ENCODE measurements around the gene TCAP.

The TCAP gene, protein sequence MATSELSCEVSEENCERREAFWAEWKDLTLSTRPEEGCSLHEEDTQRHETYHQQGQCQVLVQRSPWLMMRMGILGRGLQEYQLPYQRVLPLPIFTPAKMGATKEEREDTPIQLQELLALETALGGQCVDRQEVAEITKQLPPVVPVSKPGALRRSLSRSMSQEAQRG

DNA sequence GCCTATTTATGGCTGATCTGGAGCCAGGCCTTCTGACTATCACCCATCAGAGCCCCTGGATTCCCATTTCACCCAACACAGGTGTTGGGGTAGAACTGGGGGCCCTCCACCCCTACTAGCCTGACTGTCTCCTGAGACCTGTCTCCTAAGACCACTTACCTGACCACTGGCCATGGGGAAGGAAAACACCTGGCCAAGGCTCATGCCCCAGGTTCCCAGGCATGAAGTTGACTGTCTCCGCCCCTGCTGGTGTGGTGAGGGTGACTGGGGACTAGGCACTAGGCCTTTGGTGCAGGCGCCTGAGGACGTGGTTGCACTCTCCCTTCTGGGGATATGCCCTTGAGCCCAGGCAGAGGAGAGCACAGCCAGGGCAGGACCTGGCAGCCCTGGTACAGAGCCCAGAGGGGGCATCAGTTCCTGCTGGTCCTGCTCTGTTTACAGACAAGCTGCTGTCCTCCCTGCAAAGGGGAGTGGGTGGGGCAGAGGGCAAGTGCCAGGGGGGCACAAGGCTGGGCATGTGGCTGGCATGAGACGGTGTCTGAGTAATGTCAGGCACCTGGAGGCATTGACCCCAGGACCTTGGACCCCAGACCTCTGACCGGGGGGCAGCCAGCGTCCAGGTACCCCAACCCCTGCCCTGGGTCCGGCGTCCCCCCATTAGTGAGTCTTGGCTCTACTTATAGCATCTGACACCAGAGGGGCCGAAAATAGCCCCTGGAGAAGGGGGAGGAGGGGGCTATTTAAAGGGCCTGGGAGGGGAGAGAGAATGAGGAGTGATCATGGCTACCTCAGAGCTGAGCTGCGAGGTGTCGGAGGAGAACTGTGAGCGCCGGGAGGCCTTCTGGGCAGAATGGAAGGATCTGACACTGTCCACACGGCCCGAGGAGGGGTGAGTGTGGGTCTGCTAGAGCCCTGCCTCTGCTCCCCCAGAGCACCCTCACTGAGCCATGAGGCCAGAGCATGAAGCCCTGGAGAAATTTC, at the start of gene TCAP:
Gene TCAP (plus strand): TSS at position 769 of the 981 bp plus-strand sequence. CDS start 11 bp downstream, at position 780.
- no peak for DNase-seq

DNA sequence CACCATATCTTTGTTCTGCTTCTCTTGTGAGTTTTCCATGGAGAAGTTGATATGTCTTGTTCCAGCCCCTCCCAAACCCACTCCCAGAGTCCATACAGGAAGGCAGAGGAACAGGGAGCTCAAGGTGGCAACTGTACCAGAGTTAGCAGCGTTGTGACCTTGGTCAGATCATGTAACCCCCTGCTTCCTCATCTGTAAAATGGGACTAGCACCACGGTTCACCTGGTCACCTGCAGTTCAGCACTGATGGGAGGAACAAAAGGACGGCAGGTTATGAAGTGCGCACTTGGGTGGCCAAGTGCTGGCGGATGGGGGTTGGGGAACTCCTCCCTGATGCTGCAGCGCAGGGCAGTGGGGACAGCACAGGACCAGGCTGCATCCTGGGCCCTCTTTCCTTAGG, 49.7 kb upstream of the TCAP start:
- DNase-seq, result no peak

DNA sequence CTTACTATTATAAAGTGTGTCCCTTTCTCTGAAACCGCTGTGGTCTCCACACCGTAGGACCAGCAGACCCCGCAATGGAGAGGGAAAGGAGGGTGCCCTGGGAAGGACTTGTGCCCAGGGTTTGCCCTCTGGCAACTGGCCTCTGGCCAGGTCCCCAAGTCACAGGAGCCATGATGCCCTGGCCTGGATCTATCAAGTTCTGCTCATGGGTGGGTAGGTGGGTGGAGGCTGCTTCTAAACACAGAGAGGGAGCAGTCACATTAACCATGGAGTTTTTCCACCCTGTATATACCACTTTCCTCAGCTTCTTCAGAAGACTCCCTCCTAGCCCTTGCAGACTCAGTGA, 48.1 kb upstream of the TCAP start:
- no peak for DNase-seq

DNA sequence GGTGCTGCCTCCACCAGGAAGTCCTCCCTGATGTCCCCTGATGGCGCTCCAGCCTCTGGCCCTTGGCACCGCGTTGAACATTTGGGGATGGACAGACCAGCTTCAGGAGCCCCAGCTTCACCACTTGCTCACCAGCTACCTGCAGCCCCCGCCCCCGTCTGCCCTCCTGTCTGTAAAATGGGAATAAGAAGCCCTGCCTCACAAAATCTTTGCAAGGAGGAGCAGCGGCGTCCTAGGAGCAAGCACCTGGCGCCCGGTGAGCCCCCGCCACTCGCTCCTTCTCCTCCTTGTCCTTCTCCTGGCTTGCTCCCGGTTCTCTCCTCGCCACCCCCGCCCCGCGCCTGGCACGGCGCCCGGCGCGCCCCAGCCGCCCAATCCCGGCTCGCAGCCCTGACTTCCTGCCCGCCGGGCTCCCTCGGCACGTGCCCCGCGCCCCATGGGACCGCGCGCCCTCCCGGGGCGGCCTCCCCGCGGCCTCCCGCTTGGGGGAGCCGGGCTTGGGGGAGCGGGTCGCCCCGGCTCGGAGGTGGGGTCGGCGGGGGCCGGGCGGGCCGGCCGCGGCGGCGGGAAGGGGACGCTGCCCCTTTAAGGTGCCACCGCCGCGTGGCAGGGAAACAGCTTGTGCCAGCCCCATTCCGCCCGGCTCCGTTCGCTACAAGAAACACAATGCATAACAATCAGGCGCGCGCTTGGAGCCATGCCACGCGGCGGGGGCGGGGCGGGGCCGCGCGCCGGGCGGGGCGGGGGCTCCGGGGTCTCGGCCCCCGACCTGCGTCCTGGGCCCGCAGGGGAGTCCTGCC, 47.5 kb upstream of the TCAP start:
- peak; percentile 63 for DNase-seq

DNA sequence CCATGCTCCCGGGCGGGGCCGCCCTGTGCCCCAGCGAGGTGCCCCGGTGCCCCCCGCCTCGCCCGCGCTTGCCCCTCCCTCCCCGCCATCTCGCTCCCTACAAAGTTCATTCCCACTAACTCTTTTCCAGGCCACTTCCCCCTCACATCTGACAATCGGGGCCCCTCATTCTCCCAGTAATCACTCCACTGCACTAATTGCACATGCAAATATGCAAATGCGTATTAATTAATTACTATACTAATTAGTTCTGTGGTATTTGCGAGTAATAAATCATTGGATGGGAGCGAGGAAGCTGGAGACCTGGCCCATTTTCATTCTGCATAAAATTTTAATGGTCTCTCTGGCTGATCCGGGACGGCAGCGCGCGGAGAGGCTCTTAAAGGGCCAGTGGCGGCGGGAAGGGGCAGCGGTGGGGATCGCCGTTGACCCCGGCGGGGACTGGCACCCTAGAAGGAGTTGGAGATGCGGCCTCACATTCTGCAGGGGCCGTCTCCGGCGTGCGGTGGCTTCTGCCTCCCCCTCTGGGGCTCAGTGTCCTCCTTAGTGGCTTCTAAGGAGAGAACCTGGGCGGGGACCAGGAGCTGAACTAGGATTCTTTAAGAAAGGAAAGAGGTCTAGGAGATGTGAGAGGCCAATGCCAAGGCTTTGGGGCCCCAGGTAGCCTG, 46.8 kb upstream of the TCAP start:
- no peak for DNase-seq

DNA sequence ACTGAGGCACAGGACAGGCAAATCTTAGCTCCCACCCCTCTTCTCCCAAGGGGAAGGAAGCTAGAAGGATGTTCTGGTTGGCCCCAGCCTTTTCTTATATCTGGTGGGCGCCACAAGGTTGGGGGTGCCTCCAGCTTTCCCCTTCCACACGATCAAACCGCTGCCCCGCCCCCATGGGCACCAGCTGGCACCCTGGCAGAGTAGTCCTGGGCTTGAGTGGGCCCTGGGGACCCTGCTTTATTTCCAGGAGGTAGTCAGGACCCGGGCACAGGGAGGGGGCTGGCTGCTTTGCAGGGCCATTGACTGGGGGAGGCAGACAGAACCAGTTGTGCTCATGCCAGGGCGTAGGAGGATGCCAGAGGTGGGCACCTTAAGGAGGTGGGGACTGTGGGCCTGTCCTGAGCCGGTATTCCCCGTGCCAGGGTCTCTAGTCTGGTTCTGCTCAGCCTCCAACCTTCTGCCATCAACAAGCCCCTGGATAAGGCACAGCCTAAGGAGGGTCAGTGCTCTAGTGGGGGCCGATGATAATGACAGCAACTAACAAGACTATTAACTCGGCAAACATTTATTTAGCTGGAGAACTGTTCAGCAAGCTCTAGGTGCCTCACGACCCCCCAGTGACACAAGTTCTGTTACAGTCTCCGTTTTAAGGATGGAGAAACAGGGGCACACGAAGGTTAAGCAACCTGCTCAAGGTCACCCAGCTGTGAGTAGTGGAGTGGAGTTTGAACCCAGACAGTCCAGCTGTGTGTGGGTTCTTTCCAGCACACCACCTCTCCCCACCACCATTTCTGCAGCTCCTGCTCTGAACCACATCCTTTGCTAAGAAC, 46.0 kb upstream of the TCAP start:
- no peak for DNase-seq

DNA sequence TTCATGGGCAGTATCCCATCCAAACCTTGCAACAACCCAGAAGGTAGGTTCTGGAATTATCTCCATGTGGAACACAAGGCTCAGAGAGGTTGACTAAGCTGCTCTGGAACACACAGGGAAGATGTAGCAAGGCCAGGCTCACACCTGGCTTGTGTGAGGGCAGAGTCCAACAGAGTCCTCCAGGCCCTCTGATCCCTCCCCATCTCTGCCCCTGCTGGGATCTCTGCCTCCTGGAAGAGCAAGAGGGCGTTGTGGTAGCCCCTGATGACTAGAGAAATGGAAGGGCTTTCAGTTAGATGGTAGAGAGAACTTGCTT, 45.4 kb upstream of the TCAP start:
- no peak for DNase-seq

DNA sequence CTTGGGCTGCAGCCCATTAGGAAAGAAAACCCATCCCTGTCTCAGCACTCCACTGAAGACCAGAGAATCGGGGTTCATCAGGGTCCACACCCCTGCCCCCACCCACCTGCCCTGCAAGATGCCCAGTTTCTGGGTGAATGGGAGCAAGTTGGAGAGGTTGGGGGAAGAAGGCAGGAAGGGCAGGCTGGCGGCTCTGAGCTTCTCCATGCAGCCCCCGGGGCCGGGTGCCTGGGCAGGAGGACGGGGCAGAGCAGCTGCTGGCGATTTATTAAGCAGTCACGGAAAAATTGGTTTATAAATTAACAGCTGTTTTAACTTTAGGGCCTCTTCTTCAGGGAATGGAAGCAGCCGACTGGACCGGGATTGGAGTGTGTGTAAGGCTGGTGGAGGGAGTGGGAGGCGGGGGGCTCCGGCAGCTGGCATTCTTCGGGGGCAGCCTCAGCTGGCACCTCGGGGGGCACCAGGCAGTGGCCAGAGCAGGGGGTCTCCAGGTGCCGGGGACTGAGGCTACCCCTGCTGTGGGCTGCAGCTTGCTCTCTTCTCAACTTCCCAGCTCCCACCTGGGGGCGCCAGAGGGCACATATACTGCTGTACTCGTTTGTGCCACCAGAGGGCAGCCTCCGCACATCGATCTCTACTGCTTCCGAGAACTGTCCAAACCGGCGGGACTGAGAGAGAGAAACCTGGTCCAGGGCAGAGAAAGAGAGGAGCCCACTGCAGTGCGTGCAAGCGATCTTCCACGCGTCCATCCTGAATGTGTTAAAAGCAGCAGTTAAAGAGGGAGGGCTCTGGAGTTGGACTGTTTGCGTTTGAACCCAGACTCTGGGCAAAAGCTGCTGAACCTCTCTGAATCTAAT, 43.4 kb upstream of the TCAP start:
- DNase-seq, result peak; percentile 54

DNA sequence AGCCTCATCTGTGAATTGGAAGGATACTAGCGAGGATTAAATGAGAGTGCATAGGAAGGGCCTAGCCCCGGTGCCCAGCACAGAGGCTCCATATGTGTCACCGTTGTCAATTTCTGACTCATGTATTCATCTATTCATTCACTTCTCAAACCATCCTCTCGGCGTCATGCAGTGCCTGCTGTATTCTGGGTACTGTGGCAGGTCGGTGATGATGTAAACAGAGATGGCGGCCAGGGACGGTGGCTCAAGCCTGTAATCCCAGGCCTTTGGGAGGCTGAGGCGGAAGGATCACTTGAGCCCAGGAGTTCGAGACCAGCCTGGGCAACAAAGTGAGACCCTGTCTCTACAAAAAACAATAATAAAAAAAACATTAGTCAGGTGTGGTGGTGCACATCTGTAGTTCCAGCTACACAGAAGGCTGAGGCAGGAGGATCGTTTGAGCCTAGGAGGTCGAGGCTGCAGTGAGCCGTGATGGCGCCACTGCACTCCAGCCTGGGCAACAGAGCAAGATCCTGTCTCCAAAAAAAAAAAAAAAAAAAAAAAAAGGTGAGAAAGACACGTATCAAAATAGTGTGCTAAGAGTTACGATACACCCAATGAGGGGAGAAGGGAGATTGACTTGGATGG, 42.7 kb upstream of the TCAP start:
- no peak for DNase-seq

DNA sequence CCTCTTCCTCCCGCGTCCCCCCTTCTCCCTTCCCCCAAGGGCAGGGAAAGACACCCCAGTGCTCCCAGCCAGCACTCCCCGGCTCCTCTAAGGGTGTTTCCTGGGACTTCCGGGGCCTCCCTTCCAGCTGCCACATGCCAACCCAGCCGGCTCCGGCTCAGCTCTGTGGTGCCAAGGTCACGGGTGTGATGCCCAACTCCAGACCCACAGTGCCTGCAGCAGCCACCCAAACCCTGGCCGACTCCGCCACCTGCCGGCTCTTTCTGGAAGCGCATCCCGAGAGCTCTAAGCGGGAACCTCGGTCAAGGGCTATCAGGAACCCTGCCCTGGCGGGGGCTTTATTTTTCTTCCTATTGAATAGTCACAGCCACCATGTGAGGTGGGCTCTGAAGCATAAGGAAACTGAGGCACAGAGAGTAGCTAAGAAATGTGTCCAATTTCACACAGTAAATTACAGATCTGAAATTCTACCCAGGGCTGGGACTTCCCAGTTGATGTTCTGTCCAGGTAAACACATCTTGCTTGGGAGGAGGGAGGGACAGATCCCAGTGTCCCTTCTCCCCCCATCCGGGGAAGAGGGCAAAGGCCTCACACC, 41.7 kb upstream of the TCAP start:
- peak; percentile 44 for DNase-seq

DNA sequence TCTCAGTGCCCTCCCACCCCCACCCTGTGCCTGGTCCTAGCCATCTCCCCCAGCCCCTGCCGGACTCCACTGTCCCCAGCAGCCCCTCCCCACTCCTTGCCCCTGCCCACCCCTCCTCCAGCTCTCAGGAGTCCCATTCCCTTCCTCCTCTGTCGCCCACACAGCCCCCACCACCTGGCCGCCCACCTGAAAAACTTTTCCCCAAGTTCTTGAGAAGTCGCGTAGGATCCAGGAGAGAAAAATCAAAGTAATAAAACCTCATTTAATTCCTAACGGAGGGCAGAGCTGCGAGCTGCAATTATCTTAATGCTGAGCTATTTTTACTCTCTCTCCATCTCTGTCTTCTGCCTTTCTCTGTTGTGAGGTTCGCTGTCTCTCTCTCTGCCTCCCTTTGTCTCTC, 40.8 kb upstream of the TCAP start:
- no peak for DNase-seq

DNA sequence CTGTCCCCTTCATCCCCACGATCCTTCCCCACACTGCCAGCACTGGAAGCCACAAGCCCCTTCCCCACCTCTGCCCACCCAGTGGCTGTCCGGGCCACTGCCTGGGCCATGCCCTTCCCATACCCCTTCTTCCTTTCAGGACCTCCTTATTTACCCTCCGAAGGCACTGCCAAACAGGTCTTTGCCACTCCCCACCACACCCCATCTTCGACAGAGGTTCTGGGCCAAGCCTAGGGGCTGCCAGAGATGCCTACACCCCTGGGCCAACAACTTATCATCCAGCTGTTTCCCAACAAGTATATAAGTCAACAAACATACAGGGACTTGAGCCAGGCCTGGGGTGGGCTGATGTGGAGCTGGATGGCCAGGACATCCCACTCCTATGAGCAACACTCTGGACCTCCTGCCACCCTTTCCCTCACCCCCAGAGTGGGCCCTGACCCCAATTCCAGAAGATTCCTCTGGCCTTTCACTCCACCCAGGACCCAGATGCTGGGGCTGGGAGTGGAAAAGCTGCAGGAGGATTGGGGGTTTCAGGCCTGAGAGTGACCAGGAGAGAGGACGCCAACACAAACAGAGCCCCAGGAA, 39.9 kb upstream of the TCAP start:
- DNase-seq, result no peak

DNA sequence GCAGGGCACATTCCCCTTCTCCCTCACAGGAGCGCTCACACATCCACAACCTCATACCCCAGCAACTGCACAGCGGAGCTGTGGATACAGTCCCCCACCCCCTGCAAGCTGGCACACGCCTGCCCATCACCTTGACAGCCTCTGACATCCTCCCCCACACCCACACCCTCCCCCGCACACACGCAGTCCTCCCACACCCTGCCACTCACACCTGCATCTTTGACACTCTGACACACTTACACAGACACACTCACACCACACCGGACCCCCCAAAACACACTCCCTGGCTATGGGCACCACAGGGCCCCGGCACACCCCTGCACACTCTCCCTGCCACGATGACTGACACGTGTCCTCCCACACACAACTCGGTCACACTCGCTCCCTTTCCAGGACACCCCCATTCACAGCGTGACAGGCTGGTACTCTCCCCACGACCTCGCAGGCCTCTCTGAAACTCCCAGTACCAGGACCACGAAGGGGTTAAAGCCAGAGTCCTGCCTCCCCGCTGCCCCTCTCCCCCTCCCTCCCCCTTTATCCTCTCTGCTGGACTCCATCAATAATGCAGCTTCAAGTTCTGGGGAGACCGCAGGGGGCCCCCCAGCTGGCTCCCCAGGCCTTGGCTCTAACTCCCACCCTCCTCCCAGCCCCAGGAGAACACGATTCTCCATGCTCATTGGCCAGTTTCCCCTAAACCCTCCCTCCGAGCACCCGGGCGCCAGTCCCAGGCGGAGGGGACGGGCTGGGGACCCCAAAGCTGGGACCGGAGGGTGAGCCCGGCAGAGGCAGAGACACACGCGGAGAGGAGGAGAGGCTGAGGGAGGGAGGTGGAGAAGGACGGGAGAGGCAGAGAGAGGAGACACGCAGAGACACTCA, 38.7 kb upstream of the TCAP start, which contains the start of gene PPP1R1B:
Gene PPP1R1B (plus strand): TSS at position 782 of the 876 bp plus-strand sequence. CDS start 441 bp downstream, outside the sequence.
- no peak for DNase-seq

DNA sequence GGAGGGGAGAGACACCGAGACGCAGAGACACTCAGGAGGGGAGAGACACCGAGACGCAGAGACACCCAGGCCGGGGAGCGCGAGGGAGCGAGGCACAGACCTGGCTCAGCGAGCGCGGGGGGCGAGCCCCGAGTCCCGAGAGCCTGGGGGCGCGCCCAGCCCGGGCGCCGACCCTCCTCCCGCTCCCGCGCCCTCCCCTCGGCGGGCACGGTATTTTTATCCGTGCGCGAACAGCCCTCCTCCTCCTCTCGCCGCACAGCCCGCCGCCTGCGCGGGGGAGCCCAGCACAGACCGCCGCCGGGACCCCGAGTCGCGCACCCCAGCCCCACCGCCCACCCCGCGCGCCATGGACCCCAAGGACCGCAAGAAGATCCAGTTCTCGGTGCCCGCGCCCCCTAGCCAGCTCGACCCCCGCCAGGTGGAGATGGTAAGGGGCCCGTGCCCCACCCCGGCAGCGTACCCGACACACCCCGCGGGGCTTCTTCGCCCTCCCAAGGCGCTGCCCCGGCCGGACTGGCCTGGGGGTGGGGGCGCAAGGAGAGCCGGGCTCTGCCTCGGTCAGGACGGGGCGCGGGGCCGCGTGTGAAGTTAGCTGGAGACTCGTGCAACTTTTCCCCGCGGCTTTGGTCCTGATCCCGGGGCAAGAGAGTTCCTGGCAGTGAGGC, 38.0 kb upstream of the TCAP start:
- no peak for DNase-seq

DNA sequence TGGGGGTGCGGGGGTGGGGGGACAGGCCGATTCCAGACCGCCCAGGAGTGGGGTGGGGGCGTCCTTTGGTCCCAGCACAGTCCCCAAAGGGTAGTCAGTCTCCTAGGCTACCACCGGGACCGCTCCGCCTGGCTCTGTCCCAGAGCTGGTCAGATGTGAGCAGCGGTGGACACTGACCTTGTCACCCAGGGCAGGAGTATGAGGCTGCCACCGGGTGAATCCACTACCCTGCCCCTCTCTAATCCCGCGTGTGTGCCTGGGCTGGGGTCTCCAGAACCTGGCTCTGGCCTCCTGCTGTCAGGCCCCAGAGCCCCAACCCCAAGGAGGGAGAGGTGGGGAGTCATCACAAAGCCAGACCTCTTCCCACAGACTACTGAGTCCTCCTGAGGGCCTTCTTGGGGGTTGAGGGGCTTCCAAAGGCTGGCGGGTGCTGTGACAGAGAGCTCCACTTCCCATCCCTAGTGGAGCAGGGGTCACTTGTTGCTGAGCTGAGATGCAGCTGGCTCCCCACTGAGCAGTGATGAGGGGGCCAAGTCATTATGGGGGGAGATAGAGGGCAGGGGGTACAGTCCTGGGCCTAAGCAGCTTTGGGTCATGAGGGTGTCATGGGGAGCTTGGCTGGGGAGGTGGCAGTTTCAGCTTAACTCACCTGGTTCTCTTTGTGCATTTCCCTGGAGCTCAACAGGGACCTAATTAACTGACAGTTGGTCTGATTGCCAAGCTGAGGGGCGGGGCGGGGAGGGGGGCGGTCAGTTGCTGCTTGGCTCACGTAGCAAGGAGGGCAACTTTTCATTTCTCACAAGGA, 37.2 kb upstream of the TCAP start:
- DNase-seq, result no peak

DNA sequence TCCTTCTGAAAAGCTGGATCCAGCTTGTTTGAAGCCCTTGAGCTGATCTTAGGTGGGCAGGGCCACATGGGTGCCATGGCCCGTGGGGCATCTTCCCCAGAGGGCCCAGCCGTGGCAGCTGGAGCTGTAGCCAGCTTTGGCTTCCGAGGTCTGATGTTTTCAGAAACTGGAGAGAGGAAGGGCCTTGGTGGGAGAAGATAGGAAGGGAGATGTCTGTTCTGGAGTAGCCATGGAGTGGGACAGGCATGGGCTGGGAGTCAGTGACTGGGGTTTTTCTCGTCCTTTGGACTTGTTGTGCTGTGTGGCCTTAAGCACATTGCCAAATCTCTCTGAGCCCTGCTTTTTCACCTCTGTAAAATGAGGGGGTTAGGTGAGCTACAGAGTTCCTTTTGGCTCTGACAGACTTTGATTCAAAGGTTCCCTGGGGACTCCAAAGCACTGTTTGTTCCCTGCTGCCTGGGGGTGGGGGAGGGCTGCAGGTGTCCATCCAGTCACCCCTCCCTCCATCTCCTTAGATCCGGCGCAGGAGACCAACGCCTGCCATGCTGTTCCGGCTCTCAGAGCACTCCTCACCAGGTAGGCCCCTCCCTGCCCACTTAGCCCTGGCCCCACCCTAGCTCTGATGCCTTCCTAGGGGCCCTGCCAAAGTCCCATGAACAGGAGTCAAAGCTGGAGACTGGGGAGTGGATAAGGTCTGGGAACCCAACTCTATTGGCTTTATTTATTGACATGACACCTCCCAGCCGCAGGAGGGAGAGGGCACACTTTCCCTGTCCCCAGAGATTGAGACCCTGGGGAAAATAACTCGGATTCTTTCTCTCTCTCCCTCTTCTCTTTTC, 36.3 kb upstream of the TCAP start:
- DNase-seq, result no peak

All from NCI-H226 (cell line).